Forelimb muscle (tissue), 1 donor: ENCODE data around the gene PNRC1. TPM values are rescaled to one million over a fixed set of nuclear protein-coding genes. Genes with fewer than 3 reads are reported as not detected.
"Not testable (repeated sequence)": the region's sequence is repeated elsewhere in the genome, so short reads cannot be mapped to it uniquely, and the experiment has no call there.

ENCODE experiments used
- DNase-seq: peaks from one replicate; pipeline ENCODE4 v3.0.0-alpha.2; 2013; ENCODE audit warnings: low read depth
- polyA plus RNA-seq: library from polyadenylated mRNA; unstranded; fragments of 120-200 nt; gene quantifications from one replicate; pipeline ENCODE4 v1.2.1, GENCODE V29; 2013; ENCODE audit not compliant: insufficient read length

PNRC1 gene
- polyA plus RNA-seq, 1 donor: 102 TPM

GRCh38 chr6:89110284-89110683 is 29.7 kb downstream of the PNRC1 start:
- DNase-seq: no peak

GRCh38 chr6:89111933-89112332 is 31.4 kb downstream of the PNRC1 start:
- no peak for DNase-seq

DNA sequence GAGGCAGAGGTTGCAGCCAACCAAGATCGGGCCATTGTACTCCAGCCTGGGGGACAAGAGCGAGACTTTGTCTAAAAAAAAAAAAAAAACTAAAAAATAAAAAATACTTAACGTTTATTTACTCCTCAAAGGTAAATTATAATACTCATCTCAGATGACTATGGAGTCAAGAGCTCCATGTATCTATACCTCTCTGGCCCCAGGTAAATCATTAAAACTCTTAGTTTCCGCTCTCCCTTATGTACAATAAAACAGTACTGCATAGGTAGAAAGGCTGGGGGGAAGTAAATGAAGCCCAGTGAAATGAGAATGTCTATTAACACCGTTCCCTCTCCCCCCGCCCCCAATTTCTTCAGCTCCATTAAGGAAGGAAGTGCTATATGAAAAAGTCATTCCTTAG is 36.2 kb downstream of the PNRC1 start:
- DNase-seq: no peak

DNA sequence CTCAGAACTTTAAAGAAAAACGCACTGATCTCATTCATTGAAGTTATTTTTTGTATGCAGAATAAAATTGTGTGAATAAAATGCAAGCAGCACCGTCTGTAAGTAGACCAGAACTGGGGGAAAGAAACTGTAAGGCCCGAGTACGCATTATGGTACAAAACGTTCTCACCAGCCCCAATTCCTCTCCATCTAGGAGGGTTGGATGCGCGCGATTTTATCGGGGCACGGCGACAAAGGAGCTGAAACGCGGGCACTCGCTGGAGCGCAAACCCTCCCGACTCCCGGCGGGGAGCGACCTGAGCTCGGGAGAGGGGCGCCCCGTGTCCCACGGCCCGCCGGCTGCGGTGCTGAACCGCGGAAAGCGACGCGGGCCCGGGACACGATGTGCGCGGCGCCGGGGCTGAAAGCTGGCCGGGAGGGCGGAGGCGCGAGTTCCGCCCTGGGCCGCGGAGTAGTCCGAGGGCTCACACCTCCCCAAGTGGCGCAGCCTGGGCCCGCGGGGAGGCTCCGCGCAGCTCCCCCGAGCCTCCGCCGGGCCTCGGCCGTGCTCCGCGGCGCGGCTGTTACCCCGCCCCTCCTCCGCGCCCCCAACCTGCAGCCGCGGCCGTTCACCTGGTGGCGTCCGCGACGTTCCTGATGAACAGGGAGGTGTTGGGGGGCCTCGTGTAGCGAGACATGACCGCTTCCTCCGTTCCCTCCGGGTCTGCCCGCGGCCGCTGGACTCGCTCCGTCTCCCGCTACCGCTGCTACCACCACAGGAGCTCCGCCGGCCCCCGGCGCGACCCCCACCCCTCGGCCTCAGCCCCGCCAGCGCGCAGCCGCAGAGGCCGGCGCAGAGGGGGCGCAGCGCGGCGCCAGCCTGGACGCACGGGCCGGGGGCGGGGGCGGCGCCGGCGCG is 36.9 kb downstream of the PNRC1 start, which contains the start of gene SRSF12:
TSS of gene SRSF12 (minus strand) at position 861 of the 898 bp plus-strand sequence. CDS start at position 677, 184 bp downstream.
- no peak for DNase-seq

DNA sequence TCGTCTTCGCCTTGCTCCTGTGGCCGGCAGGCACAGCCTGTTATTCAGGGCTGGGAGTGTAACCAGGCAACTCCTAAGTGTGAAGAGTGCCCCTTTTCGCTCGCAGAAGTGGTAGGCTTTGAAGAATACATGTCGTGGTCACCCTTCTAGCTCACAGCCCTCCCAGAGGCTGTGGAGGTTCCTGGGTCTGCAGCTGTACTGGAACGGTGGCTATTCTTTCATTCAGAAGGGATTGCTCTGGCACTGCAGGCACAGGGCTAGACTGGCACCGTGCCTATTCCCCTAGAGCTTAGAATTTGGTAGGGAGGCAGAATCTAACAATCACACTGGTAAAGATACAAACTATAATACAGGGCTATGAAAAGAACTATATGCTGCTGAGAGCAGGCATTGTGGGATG is 38.4 kb downstream of the PNRC1 start:
- no peak for DNase-seq

- DNase-seq: no peak
These were observed 39.8 kb downstream of the PNRC1 start for GRCh38 chr6:89120371-89120770.

- DNase-seq: no peak
These were observed 41.4 kb downstream of the PNRC1 start for GRCh38 chr6:89121934-89122333.

DNA sequence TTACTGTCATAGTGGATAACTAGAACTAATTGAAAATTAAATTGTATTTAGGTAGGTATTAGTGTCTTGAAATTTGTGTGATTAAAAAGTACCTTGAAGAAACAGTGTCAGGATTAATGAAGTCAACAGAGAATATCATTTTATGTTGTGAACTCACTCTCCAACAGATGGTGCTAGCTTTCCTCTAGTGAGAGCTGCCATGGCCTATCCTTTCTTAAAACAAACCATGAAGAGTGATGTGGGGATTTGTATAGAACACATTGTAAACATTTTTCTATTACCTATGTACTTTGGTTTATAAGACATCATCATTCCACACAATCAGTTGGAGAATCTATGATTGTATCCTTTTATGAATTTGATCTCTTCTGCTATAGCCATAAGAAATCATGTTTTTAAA is 42.1 kb downstream of the PNRC1 start:
- no peak for DNase-seq

- not testable (repeated sequence) for DNase-seq
These were observed 47.7 kb downstream of the PNRC1 start for GRCh38 chr6:89128256-89128671.

GRCh38 chr6:89131599-89131998 is 51.0 kb downstream of the PNRC1 start:
- no peak for DNase-seq

DNA sequence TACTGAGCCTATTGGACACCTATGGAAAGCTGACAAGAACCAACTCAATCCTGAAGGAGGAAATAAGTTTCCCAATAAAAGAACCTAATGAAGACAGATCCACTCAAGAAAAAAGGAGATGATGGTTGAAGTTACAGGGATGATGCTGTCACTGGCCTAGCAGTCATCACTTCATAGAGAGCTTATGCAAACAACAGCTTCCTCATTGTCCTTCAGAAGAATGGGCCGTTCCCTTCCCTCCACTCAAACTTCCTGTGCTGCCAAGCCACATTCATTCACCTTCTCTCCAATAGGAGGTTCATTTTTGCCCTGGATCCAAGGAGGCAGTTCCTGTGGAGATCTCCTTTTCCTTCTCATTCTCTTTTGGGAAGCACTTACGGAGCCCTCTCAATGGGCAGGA is 51.5 kb downstream of the PNRC1 start:
- no peak for DNase-seq

DNA sequence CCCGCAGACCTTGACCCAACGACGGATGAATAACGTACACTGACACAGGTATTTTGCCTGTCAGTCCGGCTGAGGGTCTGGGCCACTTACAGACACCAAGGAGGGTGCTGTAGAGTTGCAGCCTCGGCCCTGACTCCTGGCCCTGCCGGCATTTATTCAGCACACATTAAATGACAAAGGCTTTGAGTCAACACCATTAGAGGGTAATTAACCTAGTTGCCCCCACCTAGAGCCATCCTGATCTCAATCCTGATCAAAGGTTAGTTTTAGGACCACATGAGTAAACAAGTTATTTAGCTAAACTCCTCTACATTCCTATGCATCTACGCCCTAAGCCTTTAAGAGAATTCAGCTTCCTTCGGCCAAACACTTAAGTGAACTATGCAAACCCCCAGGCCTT is 53.4 kb downstream of the PNRC1 start:
- no peak for DNase-seq

DNA sequence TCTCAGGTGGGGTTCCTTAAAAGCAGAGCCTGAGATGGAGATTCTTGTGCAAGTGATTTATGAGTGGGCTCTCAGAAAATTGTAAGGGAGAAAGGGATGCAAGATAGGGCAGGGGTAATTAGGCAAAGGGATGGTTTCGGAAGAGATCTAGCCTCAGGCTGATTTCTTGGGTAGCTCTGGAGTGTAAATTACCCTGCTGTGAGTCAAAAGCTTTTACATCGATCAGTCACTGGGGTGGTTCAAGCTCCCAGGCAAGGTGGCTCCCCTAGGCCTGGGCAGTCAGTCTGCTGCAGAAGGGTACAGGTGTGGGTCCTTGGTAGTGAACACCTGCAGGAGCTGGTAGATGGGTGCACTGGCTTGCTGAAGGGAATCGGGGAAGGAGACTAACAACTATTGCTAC is 54.2 kb downstream of the PNRC1 start:
- no peak for DNase-seq

Other genes with a start within 250 kb of the PNRC1 start
- 10.1 TPM for gene RNGTT, start 117.1 kb upstream of the PNRC1 start, polyA plus RNA-seq
- gene SRSF12, start 37.3 kb downstream of the PNRC1 start, polyA plus RNA-seq: 3.8 TPM
- 49.7 TPM for gene PM20D2, start 65.3 kb downstream of the PNRC1 start, polyA plus RNA-seq
- 0.38 TPM for gene GABRR1, start 136.6 kb downstream of the PNRC1 start, polyA plus RNA-seq
- 2.0 TPM for gene GABRR2, start 234.5 kb downstream of the PNRC1 start, polyA plus RNA-seq